Activated T-cell treated with anti-CD3 and anti-CD28 coated beads for 1 hour (primary cell): ENCODE data around the gene TTC39B.
A peak's percentile ranks its signal among the peaks of the same experiment; 100 is the strongest.

Experiments
- DNase-seq: peaks from one replicate; pipeline ENCODE4 v3.0.0-alpha.2; 2020; ENCODE audit warnings: low read depth

Gene TTC39B

GRCh38 chr9:15222313-15222712 lies 84.7 kb downstream of the TTC39B start:
- no peak for DNase-seq

GRCh38 chr9:15221746-15222145 lies 85.3 kb downstream of the TTC39B start:
- no peak for DNase-seq

- DNase-seq: no peak
Measured at GRCh38 chr9:15220658-15221318, 86.2 kb downstream of the TTC39B start.

GRCh38 chr9:15219546-15219945 lies 87.5 kb downstream of the TTC39B start:
- no peak for DNase-seq

GRCh38 chr9:15218994-15219393 lies 88.0 kb downstream of the TTC39B start:
- DNase-seq: no peak

- DNase-seq: no peak
Measured at GRCh38 chr9:15213249-15213648, 93.8 kb downstream of the TTC39B start.

GRCh38 chr9:15211815-15212495 lies 95.1 kb downstream of the TTC39B start:
- no peak for DNase-seq

- DNase-seq: peak; percentile 36
Measured at GRCh38 chr9:15211160-15211814, 95.7 kb downstream of the TTC39B start.

- no peak for DNase-seq
Measured at GRCh38 chr9:15206903-15207696, 99.9 kb downstream of the TTC39B start.

- DNase-seq: no peak
Measured at GRCh38 chr9:15205632-15206420, 101.2 kb downstream of the TTC39B start.

- DNase-seq: no peak
Measured at GRCh38 chr9:15203581-15203980, 103.4 kb downstream of the TTC39B start.

- no peak for DNase-seq
Measured at GRCh38 chr9:15200111-15200510, 106.9 kb downstream of the TTC39B start.

- DNase-seq: no peak
Measured at GRCh38 chr9:15192856-15193255, 114.2 kb downstream of the TTC39B start.

GRCh38 chr9:15191378-15191777 lies 115.6 kb downstream of the TTC39B start:
- DNase-seq: no peak

- DNase-seq: no peak
Measured at GRCh38 chr9:15189481-15189880, 117.5 kb downstream of the TTC39B start.

- no peak for DNase-seq
Measured at GRCh38 chr9:15187589-15187988, 119.4 kb downstream of the TTC39B start.

GRCh38 chr9:15182730-15183129 lies 124.3 kb downstream of the TTC39B start:
- no peak for DNase-seq

GRCh38 chr9:15182101-15182551 lies 124.9 kb downstream of the TTC39B start:
- DNase-seq: no peak

GRCh38 chr9:15180124-15180523 lies 126.9 kb downstream of the TTC39B start:
- DNase-seq: no peak

- no peak for DNase-seq
Measured at GRCh38 chr9:15178631-15179030, 128.4 kb downstream of the TTC39B start.

GRCh38 chr9:15176836-15177235 lies 130.2 kb downstream of the TTC39B start:
- no peak for DNase-seq

GRCh38 chr9:15163931-15164330 lies 143.1 kb downstream of the TTC39B start:
- no peak for DNase-seq
